UCSD-AML1 (cell line): ENCODE data around the gene NDUFA12.
"Not testable (repeated sequence)": the region's sequence is repeated elsewhere in the genome, so short reads cannot be mapped to it uniquely, and the experiment has no call there.

ENCODE experiments used
- DNase-seq: peaks from one replicate; lab custom pipeline; 2025; ENCODE audit not compliant: unreplicated experiment; lab: John Stamatoyannopoulos, UW

The NDUFA12 gene

GRCh38 chr12:95003213-95003920 is at the start of gene NDUFA12:
NDUFA12 (minus strand) TSS chr12:95003697; CDS start chr12:95003680, 17 bp downstream.
- DNase-seq, result peak; percentile 95

DNA sequence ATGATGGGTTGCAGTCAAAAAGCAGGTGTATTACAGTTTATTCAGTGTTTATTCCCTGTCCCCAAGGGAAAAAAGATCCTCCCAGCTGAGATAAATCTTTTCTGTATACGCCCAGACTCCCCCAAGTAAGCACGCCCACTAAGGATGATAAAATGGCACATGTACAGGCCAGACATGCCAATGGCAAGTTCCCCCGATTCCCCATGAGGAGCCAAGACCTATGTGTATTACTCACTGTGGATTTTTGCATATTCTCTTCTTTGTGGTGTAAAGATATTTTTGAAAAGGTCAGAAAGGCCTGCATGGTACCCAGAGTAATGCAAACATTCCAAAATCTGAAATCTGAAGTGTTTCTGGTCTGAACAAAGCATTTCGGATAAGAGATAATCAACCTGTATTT is 47.7 kb upstream of the NDUFA12 start:
- DNase-seq, result no peak

- no peak for DNase-seq
Measured at GRCh38 chr12:95037906-95038305, 34.4 kb upstream of the NDUFA12 start.

DNA sequence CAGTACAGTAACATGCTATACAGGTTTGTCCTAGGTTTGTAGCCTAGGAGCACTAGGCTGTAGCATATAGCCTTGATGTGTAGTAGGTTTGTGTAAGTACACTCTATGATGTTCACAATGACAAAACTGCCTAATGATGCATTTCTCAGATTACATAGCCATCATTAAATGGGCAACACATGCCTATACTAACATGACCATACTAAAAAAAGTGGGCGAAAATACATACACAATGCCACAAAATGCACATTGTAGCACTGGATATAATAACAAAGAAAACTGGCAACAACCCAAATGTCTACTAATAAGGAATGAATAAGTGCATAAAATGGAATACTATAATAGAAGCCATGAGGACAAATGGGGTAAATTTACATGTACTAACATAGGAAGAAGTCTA is 31.3 kb upstream of the NDUFA12 start:
- no peak for DNase-seq

DNA sequence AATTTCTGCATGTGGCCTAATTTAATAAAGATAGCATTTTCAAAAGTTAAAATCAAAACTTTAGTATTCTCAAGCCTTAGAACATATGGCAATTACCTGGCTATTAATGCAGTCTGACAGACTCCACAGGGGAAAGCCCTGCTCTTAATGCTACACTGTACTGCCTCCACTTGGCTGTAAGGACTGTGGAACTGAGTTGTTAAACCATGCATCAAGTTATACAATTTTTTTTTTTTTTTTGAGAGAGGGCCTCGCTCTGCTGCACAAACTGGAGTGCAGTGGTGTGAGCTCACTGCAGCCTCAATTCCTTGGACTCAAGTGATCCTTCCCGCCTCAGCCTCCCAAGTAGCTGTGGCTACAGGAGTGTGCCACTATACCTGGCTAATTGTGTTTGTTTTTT is 19.0 kb upstream of the NDUFA12 start:
- no peak for DNase-seq

DNA sequence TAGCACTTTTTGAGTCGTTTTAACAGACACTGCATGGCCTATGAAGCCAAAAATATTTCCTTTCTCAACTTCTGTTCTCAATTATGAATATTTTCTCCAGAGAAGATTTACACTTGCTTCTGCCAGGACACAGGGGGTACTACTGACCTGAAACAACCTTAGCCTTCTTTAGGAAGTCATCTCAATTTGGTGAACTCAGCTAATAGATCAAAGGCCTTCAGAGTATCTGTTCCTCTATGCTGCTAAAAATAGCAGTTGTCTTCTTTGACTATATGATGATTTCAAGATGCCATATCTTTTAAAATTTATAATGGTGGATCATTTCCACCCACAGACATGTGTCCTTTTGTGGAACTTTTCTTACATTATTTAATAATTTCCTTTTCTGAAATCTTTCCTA is 14.0 kb upstream of the NDUFA12 start:
- no peak for DNase-seq

DNA sequence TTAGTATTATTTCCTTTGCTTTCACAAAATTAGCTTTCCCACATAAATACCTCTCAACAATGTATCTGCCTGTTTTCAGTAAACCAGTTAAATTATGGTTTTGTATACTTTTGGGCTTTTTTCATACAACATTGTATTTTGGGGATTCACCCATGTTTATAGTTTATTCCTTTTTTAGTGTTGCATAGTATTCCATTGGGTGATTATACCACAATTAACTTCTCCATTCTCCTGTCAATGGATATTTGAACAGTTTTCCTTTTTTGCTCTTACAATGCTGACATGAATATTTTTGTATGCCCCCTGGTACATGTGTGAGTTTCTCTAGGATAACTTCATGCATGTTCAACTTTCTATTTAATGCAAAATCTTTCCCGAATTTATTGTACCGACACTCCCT is 12.6 kb upstream of the NDUFA12 start:
- no peak for DNase-seq

- no peak for DNase-seq
Measured at GRCh38 chr12:95014554-95014953, 11.1 kb upstream of the NDUFA12 start.

DNA sequence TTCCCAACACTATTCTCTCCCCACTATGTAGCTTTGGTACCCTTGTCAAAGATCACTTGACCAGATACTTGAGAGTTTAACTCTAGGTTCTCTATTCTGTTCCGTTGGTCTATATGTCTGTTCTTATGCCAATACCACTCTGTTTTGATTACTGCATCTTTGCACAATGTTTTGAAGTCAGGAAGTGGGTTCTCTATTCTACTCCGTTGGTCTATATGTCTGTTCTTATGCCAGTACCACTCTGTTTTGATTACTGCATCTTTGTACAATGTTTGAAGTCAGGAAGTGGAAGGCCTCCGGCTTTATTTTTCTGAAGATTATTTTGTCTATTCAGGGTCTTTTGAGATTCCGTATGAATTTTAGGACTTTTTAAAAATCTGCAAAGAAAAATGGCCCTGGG is 2.7 kb upstream of the NDUFA12 start:
- no peak for DNase-seq

DNA sequence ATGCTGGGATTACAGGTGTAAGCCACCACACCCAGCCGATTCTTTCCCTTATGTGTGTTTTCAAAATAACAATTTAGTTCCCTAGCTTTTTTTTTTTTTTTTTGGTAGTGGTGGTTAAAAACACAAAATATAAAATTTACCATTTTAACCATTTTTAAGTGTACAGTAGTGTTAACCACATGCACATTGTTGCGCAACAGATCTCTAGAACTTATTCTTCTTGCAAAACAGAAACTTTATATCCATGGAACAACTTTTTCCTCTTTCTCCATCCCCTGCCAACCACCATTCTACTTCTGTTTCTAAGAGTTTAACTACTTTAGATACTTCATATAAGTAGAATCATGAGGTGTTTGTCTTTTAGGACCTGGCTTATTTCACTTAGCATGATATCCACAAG is 1.1 kb upstream of the NDUFA12 start:
- no peak for DNase-seq

- DNase-seq, result no peak
Measured at GRCh38 chr12:95003921-95004272, 400 bp upstream of the NDUFA12 start.

GRCh38 chr12:95002754-95003153 is 743 bp downstream of the NDUFA12 start:
- DNase-seq, result no peak

DNA sequence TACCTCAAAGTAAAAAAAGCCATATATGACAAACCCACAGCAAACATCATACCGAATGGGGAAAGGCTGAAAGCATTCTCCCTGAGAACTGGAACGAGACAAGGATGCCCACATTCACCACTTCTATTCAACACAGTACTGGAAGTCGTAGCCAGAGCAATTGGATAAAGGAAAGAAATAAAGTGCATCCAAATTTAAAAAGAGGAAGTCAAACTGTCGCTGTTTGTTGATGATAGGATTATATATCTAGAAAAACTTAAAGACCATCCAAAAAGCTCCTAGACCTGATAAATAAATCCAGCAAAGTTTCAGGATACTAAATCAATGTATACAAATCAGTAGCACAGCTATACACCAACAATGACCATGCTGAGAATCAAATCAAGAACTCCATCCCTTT is 5.2 kb downstream of the NDUFA12 start:
- no peak for DNase-seq

DNA sequence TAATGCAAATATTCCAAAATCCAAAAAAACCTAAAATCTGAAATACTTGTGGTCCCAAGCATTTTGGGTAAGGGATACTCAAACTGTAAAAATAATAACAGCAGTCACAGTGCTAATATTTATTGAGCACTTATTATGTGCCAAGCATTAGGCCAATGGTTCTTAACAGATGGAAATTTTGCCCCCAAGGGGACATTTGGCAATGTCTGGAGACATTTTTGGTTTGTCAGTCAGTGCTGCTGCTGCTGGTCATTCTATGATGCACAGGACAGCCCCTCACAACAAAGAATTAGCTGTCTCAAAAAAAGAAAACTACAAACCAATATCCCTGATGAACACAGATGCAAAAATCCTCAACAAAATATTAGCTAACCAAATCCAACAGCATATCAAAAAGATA is 5.8 kb downstream of the NDUFA12 start:
- DNase-seq, result no peak

GRCh38 chr12:94997061-94997460 is 6.4 kb downstream of the NDUFA12 start:
- DNase-seq, result no peak

DNA sequence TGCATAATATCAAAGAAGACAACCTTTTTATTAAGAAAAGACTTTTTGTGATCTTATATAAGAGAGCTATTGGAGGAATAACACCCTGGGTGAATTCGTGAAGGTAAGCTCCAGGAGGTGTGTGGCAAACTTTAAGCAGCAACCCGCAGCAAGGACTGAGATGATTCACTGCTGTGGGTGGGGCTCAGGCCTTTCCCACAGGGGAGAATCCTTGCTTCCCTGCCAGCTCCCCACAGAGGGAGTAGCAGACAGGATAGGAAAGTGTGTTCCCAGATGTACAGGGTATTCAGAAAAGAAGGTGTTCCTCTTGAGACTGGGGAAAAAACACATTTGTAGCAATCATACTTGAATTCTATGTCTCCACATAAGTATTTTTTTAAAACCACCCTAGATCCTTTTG is 9.2 kb downstream of the NDUFA12 start:
- no peak for DNase-seq

DNA sequence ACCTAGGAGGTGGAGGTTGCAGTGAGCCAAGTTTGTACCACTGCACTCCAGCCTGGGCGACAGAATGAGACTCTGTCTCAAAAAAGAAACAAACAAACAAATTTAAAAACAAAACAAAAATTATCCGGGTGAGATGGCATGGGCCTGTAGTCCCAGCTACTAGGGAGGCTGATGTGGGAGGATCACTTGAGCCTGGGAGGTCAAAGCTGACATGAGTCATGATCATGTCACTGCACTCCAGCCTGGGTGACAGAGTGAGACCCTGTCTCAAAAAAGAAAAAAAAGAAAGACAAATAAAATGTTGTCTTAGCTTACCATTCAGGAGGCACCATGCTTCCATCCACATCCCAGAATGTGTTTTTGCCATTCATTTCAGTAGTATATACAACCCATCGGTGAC is 9.6 kb downstream of the NDUFA12 start:
- DNase-seq, result not testable (repeated sequence)

- no peak for DNase-seq
Measured at GRCh38 chr12:94990222-94990621, 13.3 kb downstream of the NDUFA12 start.

DNA sequence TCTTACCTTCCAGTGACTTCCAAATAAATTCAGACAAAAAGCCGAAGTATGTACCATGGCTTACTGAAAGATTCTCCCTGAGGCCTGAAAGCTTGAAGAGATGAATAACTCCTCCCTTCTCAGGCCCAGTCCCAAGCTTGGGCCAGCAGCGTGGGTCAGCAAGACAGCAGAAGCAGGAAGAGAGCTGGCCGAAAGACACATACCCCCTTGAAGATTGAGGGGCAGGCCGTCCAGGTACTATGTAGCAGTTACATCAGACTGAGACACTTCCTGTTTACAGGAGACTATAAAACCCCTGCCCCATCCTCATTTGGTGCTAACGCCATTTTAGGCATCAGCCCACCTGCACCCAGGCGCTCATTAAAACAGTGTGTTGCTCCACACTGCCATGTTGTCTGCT is 15.0 kb downstream of the NDUFA12 start:
- DNase-seq, result no peak

GRCh38 chr12:94987801-94988200 is 15.7 kb downstream of the NDUFA12 start:
- DNase-seq, result no peak

DNA sequence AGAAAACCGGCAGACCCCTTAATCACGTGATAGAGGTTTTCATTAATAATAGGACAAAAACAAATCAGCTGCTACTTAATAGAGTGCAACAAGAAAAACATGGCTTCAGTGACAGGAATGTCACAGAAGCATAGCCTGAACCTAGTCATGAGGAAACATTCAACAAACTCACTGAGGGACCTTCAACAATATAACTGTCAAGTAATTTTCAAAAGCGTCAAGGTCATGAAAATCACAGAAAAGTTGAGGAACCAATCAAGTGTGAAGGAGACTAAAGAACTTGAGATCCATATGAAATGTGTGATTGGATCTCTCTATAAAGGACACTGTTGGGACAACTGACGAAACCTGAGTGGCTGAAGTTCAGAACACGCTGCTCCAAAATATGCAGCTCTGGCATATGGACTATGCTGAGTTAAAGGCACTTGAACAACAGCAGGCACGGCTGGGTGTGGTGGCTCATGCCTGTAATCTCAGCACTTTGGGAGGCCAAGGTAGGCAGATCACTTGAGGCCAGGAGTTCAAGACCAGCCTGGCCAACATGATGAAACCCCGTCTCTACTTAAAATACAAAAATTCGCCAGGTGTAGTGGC is 16.3 kb downstream of the NDUFA12 start:
- no peak for DNase-seq

- DNase-seq, result not testable (repeated sequence)
Measured at GRCh38 chr12:94985099-94985498, 18.4 kb downstream of the NDUFA12 start.

DNA sequence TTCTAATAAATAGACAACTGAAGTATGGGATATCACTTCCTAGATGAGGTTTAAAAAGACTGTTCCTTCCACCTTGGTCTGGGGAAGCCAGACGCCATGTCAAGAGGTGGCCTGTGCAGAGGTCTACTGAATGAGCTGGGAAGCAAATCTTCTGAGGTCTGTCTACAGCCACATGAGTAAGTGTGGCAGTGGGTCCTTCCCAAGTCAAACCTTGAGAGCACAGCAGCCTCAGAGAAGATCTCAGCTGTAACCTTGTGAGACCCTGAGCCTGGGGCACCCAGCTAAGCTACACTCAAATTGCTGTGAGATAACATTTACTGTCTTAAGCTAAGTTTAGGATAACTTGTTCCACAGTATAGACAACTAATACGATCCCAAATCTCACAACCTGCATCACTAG is 20.2 kb downstream of the NDUFA12 start:
- no peak for DNase-seq
